GM19238 (cell line): Measurements from ENCODE around the gene MBD1.
"Not testable (repeated sequence)": the region's sequence is repeated elsewhere in the genome, so short reads cannot be mapped to it uniquely, and the experiment has no call there.

Experiments used
- DNase-seq: peaks from one replicate; pipeline ENCODE4 v3.0.0; 2011; ENCODE audit warnings: low spot score; ENCODE audit not compliant: insufficient read length

Gene MBD1

DNA sequence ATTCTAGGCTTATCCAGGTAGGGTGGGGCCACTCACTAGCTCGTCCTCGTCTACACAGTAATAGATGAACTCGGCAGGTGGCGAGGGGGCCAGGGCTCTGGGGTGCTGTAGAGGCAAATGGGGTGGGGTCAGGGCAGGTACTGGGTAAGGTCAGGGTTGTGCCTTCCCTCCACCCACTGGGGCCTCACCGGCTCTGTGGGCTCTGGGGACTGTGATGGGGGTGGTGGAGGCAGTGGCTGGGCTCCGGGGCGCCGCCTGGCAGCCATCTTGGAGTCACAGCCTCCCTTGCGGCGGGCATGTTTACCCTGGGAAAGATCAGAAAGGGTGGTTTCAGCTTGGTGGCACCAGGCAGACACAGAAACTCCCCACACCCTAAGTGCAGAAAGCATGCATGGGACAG, 6.4 kb downstream of the MBD1 start:
- DNase-seq, result no peak

DNA sequence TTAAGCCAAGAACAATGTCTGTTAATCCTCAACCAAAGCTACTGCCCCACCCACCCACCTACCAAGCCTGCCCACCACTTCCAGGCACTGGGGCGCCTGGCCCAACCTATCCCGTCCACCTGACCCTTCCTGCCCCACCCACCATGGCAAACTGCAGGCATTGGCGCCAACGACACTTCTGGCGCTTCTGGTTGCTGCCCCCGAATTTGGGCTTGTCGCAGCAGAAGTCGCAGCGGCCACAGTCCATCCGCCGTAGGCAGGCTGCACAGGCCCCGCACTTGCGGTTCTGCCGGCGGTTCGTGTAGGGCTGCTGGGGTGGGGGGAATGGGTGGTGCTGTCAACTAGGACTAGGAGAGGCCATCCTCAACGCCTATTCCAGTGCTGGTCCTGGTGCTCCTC, 7.3 kb downstream of the MBD1 start:
- no peak for DNase-seq

DNA sequence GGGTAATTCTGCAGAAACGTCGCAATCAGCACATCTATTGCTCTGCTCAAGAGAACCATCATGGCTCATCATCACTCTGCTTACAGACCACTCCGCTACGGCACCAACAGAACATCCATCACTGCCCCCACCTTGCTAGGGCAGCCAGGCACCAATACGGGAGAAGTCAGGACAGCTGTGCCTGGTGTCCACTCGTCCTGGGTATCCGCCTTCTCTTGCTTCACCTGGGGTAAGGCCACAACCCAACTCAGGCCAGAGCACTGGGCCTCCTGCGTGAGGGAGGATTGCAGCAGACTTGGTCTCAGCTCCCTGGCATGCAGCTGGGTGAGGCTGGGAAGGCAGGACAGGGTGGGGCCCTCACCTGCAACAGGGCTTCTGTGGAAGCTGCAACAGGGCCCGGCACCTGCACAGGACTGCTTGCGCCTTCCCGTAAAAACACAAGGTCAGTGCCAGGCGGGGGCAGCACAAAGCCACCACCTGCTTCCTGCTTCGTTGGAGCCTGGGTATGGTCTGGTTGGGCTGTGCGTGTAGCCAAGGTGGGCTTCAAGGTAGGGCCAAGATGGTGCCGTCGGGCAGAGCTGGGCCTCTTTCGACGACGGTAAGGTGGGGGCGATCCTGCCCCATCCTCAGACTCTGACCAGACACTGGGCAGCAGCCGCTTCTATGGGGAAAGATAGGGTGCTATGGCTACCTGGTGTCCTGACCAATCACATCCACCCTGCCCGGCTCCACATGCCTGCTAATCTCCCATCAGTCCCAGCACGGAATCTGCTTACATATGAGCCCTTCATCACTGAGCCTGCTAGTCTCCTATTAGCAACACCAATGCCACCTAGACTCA, 7.9 kb downstream of the MBD1 start:
- no peak for DNase-seq

DNA sequence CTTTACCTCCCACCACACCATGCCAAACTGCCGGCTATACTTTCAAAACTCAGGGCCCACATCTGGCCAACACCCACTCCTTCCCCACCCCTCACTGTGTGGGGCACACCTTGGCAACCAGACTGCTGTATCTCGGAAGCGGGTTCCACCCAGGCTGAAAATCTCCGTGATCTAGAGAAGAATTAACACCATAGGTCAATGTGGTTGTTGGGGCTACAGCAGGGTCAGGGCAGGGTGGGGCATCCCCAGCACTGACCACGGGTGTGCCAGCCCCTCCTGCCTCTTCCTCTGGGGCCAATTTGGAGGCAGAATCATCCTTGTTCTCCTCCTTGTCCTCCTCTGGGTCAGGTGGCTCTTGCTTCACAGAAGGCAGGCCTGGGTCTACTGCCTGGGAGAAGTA, 8.8 kb downstream of the MBD1 start:
- no peak for DNase-seq

DNA sequence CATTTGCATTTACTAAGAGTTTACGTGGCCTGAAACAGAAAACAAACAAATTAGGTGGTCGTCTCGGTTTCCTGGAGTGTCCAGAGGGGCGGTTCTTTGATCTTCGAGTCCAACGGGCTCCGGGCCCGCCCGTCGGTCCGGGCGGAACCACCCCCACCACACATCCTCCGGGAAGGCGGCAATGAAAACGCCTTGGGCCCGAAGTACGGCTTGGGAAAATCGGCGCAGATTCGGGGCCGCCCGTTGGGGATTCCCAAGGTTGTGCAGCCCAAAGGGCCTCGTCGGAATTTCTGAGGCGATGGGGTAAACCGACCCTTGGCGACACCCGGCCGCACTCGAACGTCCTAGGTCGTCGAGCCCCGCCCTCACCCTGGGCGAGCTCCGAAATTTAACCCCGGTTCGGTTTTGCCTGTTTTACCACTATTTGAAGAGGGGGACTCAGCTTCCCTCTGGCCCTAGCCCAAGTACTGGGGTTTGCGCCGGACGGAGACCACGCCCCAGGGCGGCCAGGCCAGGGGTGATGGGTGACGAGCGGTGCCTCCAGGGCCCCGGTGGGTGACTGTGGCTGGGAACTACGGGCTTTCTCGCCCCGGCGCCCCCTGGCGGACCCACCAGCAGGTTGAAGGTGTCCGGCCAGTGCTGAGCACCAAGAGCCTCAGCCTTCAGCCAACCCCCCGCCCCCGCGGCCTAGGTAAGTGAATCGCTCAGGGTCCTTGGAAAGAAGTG, 13.1 kb downstream of the MBD1 start:
- DNase-seq, result peak; percentile 94

DNA sequence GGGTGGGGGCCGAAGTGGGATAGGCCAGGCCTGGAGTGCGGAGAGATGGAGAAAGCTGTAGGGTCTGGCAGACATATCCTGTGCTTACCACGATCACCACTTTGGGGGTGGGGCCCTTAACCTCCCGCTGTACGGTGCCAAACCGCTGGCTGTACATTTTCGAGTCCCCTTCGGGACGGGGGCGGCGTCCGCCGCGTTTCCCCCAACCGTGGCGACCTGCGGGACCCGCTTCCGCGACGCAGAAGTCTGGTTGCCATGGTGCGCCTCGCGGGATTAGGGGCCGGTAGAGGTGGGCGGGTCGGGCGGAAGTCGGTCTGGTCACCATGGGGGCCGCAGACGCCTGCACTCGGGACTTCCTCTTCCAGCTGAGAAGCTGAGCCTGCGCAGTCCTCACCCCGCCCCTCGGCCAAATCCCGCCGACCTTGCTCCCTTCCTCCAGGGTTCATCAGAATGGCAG, 15.0 kb downstream of the MBD1 start, which contains the start of gene CFAP53:
Gene CFAP53, minus strand, starts transcription at position 248 of the 457 bp plus-strand sequence. Its CDS starts 91 bp downstream, at position 157.
- DNase-seq, result peak; percentile 94

DNA sequence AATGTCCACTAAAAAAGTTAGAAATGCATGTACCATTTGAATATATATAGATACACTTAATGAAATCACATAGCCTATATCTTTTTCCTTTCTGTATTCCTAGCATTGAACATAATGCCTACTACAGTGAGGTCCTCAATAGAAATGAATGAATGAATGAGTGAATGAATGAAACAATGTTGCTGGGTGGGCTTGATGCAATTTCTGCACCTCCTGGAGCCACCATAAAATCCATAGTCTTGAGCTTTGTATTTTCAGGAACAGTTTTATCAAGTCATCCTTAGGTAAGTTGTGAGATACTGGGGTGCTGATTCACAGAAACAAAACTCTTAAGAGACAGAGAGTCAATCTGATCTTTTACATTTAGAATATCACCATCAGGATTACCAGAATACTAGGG, 18.3 kb downstream of the MBD1 start:
- no peak for DNase-seq

DNA sequence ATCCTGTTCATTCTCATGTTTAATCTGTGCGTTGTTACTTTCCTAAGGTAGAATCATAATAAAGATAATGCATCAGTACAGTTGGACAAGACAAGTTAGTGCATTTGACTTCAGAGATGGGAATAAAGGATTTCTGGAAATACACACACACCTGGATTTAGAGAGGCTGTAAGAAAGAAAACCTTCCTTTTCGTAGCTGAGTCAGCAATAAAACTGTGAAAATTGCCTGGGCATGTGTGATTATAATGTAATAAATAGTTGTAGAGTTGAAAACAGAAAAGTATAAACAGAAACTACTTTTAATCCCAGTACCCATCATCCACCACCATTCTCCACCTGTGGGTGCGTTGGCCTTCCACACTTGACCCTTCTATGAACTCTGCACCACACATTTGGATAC, 30.4 kb downstream of the MBD1 start:
- DNase-seq, result no peak

DNA sequence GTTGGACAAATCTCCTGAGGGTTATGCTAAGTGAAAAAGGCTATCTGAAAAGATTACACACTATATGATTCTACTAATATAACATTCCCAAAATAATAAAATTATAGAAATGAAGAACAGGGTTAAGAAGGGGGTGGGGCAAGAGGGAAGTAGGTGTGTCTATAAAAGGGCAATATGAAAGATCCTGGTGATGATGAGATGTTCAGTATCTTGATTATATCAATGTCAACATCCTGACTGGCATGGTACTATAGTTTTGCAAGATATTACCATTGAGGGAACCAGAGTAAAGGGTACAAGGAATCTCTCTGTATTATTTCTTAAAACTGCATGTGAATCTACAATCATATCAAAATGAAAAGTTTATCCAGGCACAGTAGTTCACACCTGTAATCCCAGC, 31.7 kb downstream of the MBD1 start:
- DNase-seq, result no peak

DNA sequence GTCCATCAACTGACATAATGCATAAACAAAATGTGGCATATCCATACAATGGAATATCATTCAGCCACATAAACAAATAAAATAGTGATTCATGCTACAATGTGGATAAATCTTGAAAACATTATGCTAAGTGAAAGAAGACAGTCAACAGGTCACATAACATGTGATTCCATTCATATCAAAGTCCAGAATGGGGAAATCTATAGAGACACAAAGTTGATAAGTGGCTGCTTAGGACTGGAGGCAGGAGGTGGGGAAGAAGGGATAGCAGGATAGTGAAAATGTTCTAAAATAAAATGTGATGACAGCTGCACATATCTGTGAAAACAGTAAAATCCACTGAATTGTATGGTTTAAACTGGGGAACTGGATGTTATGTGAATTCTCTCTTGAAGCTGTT, 33.8 kb downstream of the MBD1 start:
- DNase-seq, result no peak

DNA sequence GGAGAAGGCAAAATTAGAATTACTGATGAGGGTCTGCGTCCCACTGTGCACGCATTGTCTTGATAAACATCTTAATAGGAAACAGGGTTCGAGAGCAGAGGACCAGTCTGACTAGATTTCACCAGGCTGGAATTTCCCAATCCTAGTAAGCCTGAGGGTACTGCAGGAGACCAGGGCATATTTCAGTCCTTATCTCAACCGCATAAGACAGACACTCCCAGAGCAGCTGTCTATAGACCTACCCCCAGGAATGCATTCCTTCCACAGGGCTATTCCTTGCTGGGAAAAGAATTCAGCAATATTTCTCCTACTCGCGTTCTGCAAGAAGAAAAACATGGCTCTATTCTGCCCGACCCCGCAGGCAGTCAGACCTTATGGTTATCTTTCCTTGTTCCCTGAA, 39.6 kb downstream of the MBD1 start:
- not testable (repeated sequence) for DNase-seq

DNA sequence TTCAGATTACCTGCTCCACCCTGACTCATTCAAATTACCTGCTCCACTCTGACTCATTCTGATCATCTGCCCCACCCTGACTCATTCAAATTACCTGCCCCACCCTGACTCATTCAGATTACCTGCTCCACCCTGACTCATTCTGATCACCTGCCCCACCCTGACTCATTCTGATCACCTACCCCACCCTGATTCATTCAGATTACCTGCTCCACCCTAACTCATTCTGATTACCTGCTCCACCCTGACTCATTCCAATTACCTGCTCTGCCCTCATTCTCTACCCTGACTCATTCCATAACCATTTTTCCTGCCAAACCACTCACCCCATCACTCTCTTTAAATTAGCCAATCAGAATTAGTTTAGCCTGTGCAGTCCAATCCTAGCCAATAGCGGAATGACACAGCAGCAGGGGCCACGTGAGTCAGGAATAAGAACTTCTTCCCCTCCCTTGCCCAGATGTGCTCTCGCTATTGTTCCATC, 41.2 kb downstream of the MBD1 start:
- no peak for DNase-seq

DNA sequence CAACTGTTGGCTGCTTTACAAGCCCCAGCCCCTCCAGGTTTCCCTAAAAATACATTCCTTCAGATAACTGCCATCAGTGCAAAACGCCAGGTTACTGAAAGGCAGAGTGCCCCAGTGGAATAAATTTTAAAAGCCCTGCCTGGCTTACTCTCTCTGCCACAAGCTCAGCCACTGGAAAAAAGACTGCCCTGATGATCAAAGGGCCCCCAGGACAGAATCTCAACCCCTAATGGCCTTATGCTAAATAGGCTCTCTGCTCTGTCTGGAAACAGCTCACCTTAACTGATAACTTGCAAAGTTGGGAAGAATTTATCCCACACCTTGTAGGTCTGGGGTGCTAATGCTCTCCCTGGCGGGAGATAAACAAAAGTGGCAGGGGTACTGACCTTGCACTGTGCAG, 48.9 kb downstream of the MBD1 start:
- no peak for DNase-seq

DNA sequence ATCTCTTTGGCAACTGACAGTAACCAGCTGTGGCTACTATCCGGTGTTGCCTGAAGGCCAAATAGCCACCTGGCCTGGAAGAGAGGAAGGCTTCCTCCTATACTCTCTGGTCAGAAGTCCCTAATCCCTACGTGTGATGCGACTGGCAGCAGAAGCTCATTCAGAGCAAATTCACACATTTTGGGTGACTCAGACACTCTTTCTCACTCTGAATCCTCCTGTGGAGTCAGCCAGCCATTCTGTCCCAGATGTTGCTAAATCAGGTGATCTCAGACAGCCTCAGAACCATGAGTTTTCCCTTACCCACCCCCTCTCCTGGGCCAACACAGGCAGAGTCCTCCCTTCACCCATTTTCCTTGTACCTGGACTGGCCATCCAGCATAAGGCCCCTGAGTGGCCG, 49.7 kb downstream of the MBD1 start:
- DNase-seq, result no peak

DNA sequence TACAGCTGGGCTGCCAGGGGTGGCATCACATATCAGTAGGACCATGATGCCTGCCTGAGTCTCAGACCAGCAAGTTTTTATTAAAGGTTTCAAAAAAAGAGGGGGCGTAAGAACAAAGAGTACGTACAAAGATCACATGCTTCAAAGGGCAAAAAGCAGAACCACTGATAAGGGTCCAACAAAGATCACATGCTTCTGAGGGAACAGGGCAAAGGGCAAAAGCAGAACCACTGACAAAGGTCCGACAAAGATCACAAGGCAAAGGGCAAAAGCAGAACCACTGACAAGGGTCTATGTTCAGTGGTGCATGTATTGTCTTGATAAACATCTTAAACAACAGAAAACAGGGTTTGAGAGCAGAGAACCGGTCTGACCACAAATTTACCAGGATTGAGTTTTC, 61.1 kb downstream of the MBD1 start:
- DNase-seq, result not testable (repeated sequence)
